HEK293 (cell line): Measurements from ENCODE around the gene CDC42EP1.

ENCODE experiments used
- CTCF ChIA-PET: fragments of 350-600 bp; formaldehyde crosslinking; extraction: SDS; loops from one replicate; lab custom pipeline; 2021; ENCODE audit warnings: antibody characterized with exemption; lab: Yijun Ruan, JAX
- POLR2A ChIA-PET: fragments of 300-600 bp; formaldehyde crosslinking; extraction: SDS; loops from one replicate; lab custom pipeline; 2020; ENCODE audit warnings: antibody characterized with exemption, inconsistent platforms; lab: Yijun Ruan, JAX
- H3K27ac ChIP-seq: fragments of 200-500 bp; sonication (Bioruptor generic); 2 replicates; pipeline ENCODE4 v1.5.1; 2014; ENCODE audit warnings: low read depth, low read length, control low read depth, inconsistent platforms; ENCODE audit errors: extremely low read depth
- H3K36me3 ChIP-seq, 2 experiments: fragments of 200-500 bp in 1 of 2; sonication (Bioruptor generic) in 1 of 2; 1 replicate in 1 of 2; 2 replicates in 1 of 2; pipeline ENCODE4 v1.5.1; 2014 to 2017; ENCODE audit warnings: inconsistent platforms in 2 of 2, low read length in 2 of 2; ENCODE audit not compliant: control insufficient read depth in 2 of 2, insufficient read depth in 1 of 2
- H3K4me1 ChIP-seq: fragments of 200-500 bp; sonication (Bioruptor generic); 2 replicates; pipeline ENCODE4 v1.5.1; 2014; ENCODE audit warnings: mild to moderate bottlenecking, low read length, inconsistent platforms; ENCODE audit not compliant: control insufficient read depth, insufficient read depth
- H3K4me3 ChIP-seq: 2 replicates; pipeline ENCODE4 v1.5.1; 2011; ENCODE audit warnings: low read depth, mild to moderate bottlenecking, control low read depth, low read length, moderate library complexity
- H3K9me3 ChIP-seq: fragments of 200-500 bp; sonication (Bioruptor generic); 2 replicates; pipeline ENCODE4 v1.5.1; 2014; ENCODE audit warnings: low read depth, low read length, inconsistent platforms; ENCODE audit not compliant: control insufficient read depth, insufficient read depth
- BCL11B ChIP-seq: fragments of 450-650 bp; formaldehyde crosslinking; IDR thresholded peaks from 2 replicates; pipeline ENCODE4 v1.5.1; 2016; ENCODE audit warnings: low read depth, missing biosample characterization, missing genetic modification characterization
- OVOL3 ChIP-seq: fragments of 450-650 bp; formaldehyde crosslinking; IDR thresholded peaks from 2 replicates; pipeline ENCODE4 v1.5.1; 2016; ENCODE audit warnings: missing biosample characterization, missing genetic modification characterization
- RBAK ChIP-seq: fragments of 450-650 bp; formaldehyde crosslinking; IDR thresholded peaks from 2 replicates; pipeline ENCODE4 v1.5.1; 2016; ENCODE audit warnings: missing biosample characterization, missing genetic modification characterization
- SCRT2 ChIP-seq: fragments of 450-650 bp; formaldehyde crosslinking; IDR thresholded peaks from 2 replicates; pipeline ENCODE4 v1.5.1; 2016; ENCODE audit warnings: missing biosample characterization, missing genetic modification characterization
- ZBTB20 ChIP-seq: fragments of 450-650 bp; formaldehyde crosslinking; IDR thresholded peaks from 2 replicates; pipeline ENCODE4 v1.5.1; 2016; ENCODE audit warnings: missing biosample characterization, missing genetic modification characterization
- ZBTB7A ChIP-seq: fragments of 450-650 bp; formaldehyde crosslinking; IDR thresholded peaks from 2 replicates; pipeline ENCODE4 v1.5.1; 2016; ENCODE audit warnings: low read depth, missing biosample characterization, missing genetic modification characterization
- ZNF202 ChIP-seq: fragments of 450-650 bp; formaldehyde crosslinking; IDR thresholded peaks from 2 replicates; pipeline ENCODE4 v1.5.1; 2016; ENCODE audit warnings: missing biosample characterization, missing genetic modification characterization, borderline replicate concordance
- ZNF362 ChIP-seq: fragments of 450-650 bp; formaldehyde crosslinking; IDR thresholded peaks from 2 replicates; pipeline ENCODE4 v1.5.1; 2016; ENCODE audit warnings: missing biosample characterization, missing genetic modification characterization
- ZNF530 ChIP-seq: fragments of 450-650 bp; formaldehyde crosslinking; IDR thresholded peaks from 2 replicates; pipeline ENCODE4 v1.5.1; 2016; ENCODE audit warnings: low read depth, missing biosample characterization, missing genetic modification characterization
- ZNF544 ChIP-seq: fragments of 450-650 bp; formaldehyde crosslinking; IDR thresholded peaks from 2 replicates; pipeline ENCODE4 v1.5.0; 2017; ENCODE audit warnings: missing biosample characterization, missing genetic modification characterization
- ZNF571 ChIP-seq: fragments of 450-650 bp; formaldehyde crosslinking; IDR thresholded peaks from 2 replicates; pipeline ENCODE4 v1.5.0; 2017; ENCODE audit warnings: missing biosample characterization, missing genetic modification characterization
- ZNF580 ChIP-seq: fragments of 450-650 bp; formaldehyde crosslinking; IDR thresholded peaks from 2 replicates; pipeline ENCODE4 v1.5.1; 2016; ENCODE audit warnings: missing biosample characterization, missing genetic modification characterization
- ZNF600 ChIP-seq: fragments of 450-650 bp; formaldehyde crosslinking; IDR thresholded peaks from 2 replicates; pipeline ENCODE4 v1.5.1; 2016; ENCODE audit warnings: missing biosample characterization, missing genetic modification characterization
- ZNF610 ChIP-seq: fragments of 450-650 bp; formaldehyde crosslinking; IDR thresholded peaks from 2 replicates; pipeline ENCODE4 v1.5.1; 2016; ENCODE audit warnings: missing biosample characterization, missing genetic modification characterization, borderline replicate concordance
- ZNF621 ChIP-seq: fragments of 450-650 bp; formaldehyde crosslinking; IDR thresholded peaks from 2 replicates; pipeline ENCODE4 v1.5.1; 2017; ENCODE audit warnings: missing biosample characterization, missing genetic modification characterization
- ZNF624 ChIP-seq: fragments of 450-650 bp; formaldehyde crosslinking; IDR thresholded peaks from 2 replicates; pipeline ENCODE4 v1.5.1; 2017; ENCODE audit warnings: missing biosample characterization, missing genetic modification characterization
- ZNF785 ChIP-seq: fragments of 450-650 bp; formaldehyde crosslinking; IDR thresholded peaks from 2 replicates; pipeline ENCODE4 v1.5.1; 2016; ENCODE audit warnings: missing biosample characterization, missing genetic modification characterization
- ZSCAN18 ChIP-seq: fragments of 450-650 bp; formaldehyde crosslinking; IDR thresholded peaks from 2 replicates; pipeline ENCODE4 v1.5.1; 2016; ENCODE audit warnings: missing biosample characterization, missing genetic modification characterization
- TF ChIP-seq, protein P1 (sequence below): fragments of 450-650 bp; formaldehyde crosslinking; IDR thresholded peaks from 2 replicates; pipeline ENCODE4 v1.5.1; 2016; ENCODE audit warnings: missing biosample characterization, missing genetic modification characterization
- TF ChIP-seq, protein P2 (sequence below): fragments of 450-650 bp; formaldehyde crosslinking; optimal IDR thresholded peaks from 2 replicates; pipeline ENCODE3; 2016; ENCODE audit warnings: missing biosample characterization, mild to moderate bottlenecking, missing genetic modification characterization
- TF ChIP-seq, protein P3 (sequence below): fragments of 450-650 bp; formaldehyde crosslinking; IDR thresholded peaks from 2 replicates; pipeline ENCODE4 v1.5.1; 2017; ENCODE audit warnings: missing biosample characterization, missing genetic modification characterization

CDC42EP1 gene

GRCh38 chr22:37608477-37609239 is 48.4 kb downstream of the CDC42EP1 start, which contains the start of gene GGA1 (continued):
- TF ChIP-seq ZNF362 (tag by site-specific recombination): no peak
- no peak for TF ChIP-seq ZSCAN18
- TF ChIP-seq, protein P1, sequence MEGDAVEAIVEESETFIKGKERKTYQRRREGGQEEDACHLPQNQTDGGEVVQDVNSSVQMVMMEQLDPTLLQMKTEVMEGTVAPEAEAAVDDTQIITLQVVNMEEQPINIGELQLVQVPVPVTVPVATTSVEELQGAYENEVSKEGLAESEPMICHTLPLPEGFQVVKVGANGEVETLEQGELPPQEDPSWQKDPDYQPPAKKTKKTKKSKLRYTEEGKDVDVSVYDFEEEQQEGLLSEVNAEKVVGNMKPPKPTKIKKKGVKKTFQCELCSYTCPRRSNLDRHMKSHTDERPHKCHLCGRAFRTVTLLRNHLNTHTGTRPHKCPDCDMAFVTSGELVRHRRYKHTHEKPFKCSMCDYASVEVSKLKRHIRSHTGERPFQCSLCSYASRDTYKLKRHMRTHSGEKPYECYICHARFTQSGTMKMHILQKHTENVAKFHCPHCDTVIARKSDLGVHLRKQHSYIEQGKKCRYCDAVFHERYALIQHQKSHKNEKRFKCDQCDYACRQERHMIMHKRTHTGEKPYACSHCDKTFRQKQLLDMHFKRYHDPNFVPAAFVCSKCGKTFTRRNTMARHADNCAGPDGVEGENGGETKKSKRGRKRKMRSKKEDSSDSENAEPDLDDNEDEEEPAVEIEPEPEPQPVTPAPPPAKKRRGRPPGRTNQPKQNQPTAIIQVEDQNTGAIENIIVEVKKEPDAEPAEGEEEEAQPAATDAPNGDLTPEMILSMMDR (tag by site-specific recombination): no peak; the same call in 1 of the 2 replicates
- peak; percentile 90 for TF ChIP-seq SCRT2 (tag by site-specific recombination)
- no peak for TF ChIP-seq ZNF785 (tag by site-specific recombination)
- no peak for TF ChIP-seq OVOL3 (tag by site-specific recombination)
- TF ChIP-seq ZNF621 (tag by site-specific recombination): no peak
- no peak for TF ChIP-seq ZNF530 (tag by site-specific recombination)
- TF ChIP-seq ZNF571 (tag by site-specific recombination): no peak
- TF ChIP-seq RBAK (tag by site-specific recombination): no peak
- no peak for TF ChIP-seq ZNF202 (tag by site-specific recombination)
- 0 out of 2 replicates have a peak, but pooled peaks have one; percentile 50 for TF ChIP-seq ZNF580 (tag by site-specific recombination)
- TF ChIP-seq, all 188 proteins: peak for 58

DNA sequence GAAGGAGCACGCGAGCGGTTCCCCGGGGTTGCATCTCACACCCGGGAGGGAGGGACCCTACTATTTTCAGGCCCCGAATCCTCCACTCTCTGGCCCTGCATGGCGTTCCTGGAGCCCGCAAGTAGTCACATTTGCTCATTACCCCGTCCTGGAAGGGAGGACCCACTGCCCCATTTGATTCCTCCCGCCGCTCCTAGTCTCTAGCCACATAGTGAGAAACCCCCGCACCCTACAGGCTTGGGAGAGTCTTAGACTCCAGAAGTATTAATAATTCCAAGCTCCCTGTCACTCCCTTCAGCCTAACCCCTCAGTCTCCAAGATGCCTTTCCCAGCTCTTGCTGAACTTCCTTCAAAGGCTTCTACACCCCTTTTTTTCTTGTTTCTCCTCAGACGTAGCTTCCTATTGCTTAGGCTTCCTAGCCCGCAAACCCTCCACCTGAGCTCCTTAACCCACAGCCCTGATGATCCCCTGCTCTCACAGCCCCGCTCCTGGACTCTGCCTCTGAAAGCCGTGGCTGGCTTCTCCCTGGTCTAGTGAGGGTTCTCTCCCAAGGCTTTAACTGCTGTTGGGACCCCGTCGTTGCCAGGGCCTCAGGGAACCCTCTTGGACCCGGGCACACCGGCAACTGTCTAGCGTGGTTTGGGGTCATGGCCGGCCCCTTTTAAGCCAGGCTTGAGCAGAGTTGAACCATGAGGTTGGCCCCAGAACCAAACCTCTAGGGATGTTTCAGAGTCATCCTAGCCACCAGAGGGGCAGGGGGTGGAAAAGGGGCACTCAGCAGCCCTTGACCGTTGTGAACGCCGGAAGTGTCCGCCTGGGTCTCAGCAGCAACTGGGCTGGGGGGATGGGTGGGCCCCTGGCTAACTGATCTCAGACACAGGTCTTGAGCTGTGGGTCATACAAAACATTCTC is 49.2 kb downstream of the CDC42EP1 start:
- H3K36me3 ChIP-seq: peaks cover 0 to 12% of the 10 kb centered on the region in 2 experiments
- H3K4me3 ChIP-seq: peak overlapping the region; percentile 96
- no peaks in the 10 kb centered on the region for H3K9me3 ChIP-seq
- CTCF ChIA-PET: interaction anchor here (0.5 to 5.6 kb wide), 10 partner anchors 9 to 1370 kb away, joined by 3 to 60 read pairs (median 5); partner anchors contain the start of gene PDXP
- POLR2A ChIA-PET: interaction anchor here (0.9 to 3.3 kb wide), 20 partner anchors 8 to 199 kb away, joined by 3 to 35 read pairs (median 8); partner anchors contain the start of genes GCAT, LGALS1, NOL12 and PDXP
- H3K4me1 ChIP-seq: peaks cover 8% of the 10 kb centered on the region
- peak overlapping the region; percentile 99 for H3K27ac ChIP-seq
- TF ChIP-seq ZNF544: no peak
- TF ChIP-seq ZBTB20 (tag by site-specific recombination): peak; percentile 82
- no peak for TF ChIP-seq ZBTB7A
- TF ChIP-seq, protein P2, sequence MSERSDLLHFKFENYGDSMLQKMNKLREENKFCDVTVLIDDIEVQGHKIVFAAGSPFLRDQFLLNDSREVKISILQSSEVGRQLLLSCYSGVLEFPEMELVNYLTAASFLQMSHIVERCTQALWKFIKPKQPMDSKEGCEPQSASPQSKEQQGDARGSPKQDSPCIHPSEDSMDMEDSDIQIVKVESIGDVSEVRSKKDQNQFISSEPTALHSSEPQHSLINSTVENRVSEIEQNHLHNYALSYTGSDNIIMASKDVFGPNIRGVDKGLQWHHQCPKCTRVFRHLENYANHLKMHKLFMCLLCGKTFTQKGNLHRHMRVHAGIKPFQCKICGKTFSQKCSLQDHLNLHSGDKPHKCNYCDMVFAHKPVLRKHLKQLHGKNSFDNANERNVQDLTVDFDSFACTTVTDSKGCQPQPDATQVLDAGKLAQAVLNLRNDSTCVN (tag by site-specific recombination): no peak
- TF ChIP-seq SCRT2 (tag by site-specific recombination): 0 out of 2 replicates have a peak, but pooled peaks have one; percentile 1
- 0 out of 2 replicates have a peak, but pooled peaks have one; percentile 24 for TF ChIP-seq ZNF610 (tag by site-specific recombination)
- TF ChIP-seq ZNF600: no peak
- no peak for TF ChIP-seq ZNF624
- no peak for TF ChIP-seq BCL11B (tag by site-specific recombination)
- TF ChIP-seq, protein P3, sequence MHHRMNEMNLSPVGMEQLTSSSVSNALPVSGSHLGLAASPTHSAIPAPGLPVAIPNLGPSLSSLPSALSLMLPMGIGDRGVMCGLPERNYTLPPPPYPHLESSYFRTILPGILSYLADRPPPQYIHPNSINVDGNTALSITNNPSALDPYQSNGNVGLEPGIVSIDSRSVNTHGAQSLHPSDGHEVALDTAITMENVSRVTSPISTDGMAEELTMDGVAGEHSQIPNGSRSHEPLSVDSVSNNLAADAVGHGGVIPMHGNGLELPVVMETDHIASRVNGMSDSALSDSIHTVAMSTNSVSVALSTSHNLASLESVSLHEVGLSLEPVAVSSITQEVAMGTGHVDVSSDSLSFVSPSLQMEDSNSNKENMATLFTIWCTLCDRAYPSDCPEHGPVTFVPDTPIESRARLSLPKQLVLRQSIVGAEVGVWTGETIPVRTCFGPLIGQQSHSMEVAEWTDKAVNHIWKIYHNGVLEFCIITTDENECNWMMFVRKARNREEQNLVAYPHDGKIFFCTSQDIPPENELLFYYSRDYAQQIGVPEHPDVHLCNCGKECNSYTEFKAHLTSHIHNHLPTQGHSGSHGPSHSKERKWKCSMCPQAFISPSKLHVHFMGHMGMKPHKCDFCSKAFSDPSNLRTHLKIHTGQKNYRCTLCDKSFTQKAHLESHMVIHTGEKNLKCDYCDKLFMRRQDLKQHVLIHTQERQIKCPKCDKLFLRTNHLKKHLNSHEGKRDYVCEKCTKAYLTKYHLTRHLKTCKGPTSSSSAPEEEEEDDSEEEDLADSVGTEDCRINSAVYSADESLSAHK (tag by site-specific recombination): no peak
